Measurements from ENCODE around the gene DPF1. TPM values are rescaled to one million over a fixed set of nuclear protein-coding genes. Genes with fewer than 3 reads are reported as not detected.

DPF1 gene
- total and polyA plus RNA-seq, 9 donors, result 0.23 to 1.0 (median 0.35) TPM; not detected in 2

DNA sequence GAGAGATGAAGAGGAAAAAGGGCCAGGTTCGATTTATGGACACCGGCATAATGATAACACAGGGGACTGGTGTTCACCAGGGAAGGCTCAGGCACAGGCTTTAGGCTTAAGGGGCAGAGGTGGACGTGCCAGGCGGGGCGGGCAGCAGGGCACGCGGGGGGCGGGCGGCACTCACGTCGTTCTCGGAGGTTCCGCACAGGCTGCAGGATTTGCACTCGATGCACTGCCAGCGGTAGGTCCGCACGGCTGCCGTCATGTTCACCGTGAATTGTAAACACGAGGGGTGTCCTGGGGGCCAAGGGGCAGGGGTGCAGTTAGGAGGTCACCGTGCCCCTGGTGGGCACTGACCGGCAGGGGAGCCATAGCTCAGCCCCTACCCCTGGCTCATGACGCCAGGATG lies 10.6 kb downstream of the DPF1 start:
- intact Hi-C loops (cut with DNase I), result loop anchor here in 1 of 4 donors (10.0 kb wide), 1 partner anchor 299 kb away; no protein-coding TSS in a partner anchor
- H3K4me1 ChIP-seq (ENCODE audit: insufficient read depth), result peaks cover 2% of the 10 kb centered on the region
- DNase-seq, result no peak
- H3K27me3 ChIP-seq, result no peaks in the 10 kb centered on the region
- no peak overlapping the region for H3K4me3 ChIP-seq
- no peaks in the 10 kb centered on the region for H3K36me3 ChIP-seq
- no peaks in the 10 kb centered on the region for H3K9me3 ChIP-seq
- TF ChIP-seq, protein P1, sequence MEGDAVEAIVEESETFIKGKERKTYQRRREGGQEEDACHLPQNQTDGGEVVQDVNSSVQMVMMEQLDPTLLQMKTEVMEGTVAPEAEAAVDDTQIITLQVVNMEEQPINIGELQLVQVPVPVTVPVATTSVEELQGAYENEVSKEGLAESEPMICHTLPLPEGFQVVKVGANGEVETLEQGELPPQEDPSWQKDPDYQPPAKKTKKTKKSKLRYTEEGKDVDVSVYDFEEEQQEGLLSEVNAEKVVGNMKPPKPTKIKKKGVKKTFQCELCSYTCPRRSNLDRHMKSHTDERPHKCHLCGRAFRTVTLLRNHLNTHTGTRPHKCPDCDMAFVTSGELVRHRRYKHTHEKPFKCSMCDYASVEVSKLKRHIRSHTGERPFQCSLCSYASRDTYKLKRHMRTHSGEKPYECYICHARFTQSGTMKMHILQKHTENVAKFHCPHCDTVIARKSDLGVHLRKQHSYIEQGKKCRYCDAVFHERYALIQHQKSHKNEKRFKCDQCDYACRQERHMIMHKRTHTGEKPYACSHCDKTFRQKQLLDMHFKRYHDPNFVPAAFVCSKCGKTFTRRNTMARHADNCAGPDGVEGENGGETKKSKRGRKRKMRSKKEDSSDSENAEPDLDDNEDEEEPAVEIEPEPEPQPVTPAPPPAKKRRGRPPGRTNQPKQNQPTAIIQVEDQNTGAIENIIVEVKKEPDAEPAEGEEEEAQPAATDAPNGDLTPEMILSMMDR (IDR thresholded peaks at IDR 0.05), result no peak
- TF ChIP-seq POLR2A (IDR thresholded peaks at IDR 0.05) (no peak), EP300 (IDR thresholded peaks at IDR 0.05) (no peak)
- WGBS, 3 donors, result 83 to 87% (median 86%) methylated on average over 21 to 23 of the region's 23 CpGs
- H3K27ac ChIP-seq, result no peak overlapping the region

DNA sequence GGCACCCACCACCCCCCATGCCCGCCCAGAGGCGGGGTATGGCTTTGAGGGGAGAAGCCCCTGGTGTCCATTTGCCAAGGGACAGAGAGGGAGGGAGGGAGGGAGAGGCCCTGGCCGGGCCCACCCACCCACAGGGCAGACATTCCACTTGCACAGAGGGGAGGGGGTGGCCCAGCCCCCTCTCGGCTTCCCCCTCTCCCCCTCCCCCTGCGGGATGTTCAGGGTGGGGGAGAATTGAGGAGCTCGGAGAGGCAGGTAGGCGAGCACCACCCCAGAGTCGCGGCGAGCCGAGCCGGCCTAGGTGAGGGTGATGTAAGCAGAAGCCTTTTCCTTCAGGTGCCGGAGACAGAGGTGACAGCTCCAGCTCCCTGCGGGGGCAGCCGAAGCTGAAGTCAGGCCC lies 12.3 kb downstream of the DPF1 start:
- TF ChIP-seq, protein P1 (IDR thresholded peaks at IDR 0.05), result no peak
- TF ChIP-seq EP300 (IDR thresholded peaks at IDR 0.05), result no peak
- no peak for TF ChIP-seq POLR2A (IDR thresholded peaks at IDR 0.05)
- 47 to 57% (median 50%) methylated on average over 11 to 15 of the region's 15 CpGs for WGBS, 3 donors

DNA sequence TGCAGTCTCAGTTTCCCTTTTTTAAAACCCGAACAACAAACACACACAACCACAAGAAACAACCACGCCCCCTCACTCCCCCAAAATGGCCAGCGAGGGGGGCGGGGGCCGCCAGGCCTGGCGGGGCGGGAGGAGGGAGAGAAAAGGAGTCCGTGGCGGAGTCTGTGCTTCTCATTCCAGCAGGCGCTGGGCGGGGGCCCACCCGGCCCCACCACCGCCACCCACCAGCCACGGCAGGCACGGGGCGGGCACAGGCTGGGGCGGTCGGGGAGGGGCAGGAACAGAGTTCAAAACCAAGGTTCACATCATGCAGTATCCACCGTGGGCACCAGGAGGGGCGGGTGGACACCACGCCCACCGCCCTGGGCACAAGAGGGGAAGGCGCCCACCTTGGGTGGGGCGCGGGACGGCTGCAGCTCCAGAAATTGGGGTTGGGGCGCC lies 12.9 kb downstream of the DPF1 start:
- WGBS, 3 donors, result 4 to 5% (median 4%) methylated on average over 25 to 27 of the region's 27 CpGs
- peak in 3 of 5 donors; percentile 20 to 60 (median 53) for DNase-seq
- intact Hi-C loops (cut with DNase I), result loop anchor here in 1 of 4 donors (10.0 kb wide), 1 partner anchor 296 kb away; no protein-coding TSS in a partner anchor
- Histone ChIP-seq H3K36me3 (no peaks in the 10 kb centered on the region), H3K4me3 (no peak overlapping the region), H3K27me3 (no peaks in the 10 kb centered on the region), H3K4me1 (ENCODE audit: insufficient read depth) (peaks cover 2% of the 10 kb centered on the region), H3K27ac (no peak overlapping the region), H3K9me3 (no peaks in the 10 kb centered on the region)
- TF ChIP-seq, protein P1 (IDR thresholded peaks at IDR 0.05), result no peak
- TF ChIP-seq POLR2A (IDR thresholded peaks at IDR 0.05), result no peak
- no peak for TF ChIP-seq EP300 (IDR thresholded peaks at IDR 0.05)

More for the DNA sequence above, 12.3 kb downstream of the DPF1 start:
- Histone ChIP-seq H3K4me3 (no peak overlapping the region), H3K27me3 (no peaks in the 10 kb centered on the region), H3K9me3 (no peaks in the 10 kb centered on the region), H3K4me1 (ENCODE audit: insufficient read depth) (peaks cover 2% of the 10 kb centered on the region), H3K36me3 (no peaks in the 10 kb centered on the region), H3K27ac (no peak overlapping the region)
- intact Hi-C loops (cut with DNase I), result loop anchor here in 1 of 4 donors (10.0 kb wide), 1 partner anchor 297 kb away; no protein-coding TSS in a partner anchor
- no peak for DNase-seq

DNA sequence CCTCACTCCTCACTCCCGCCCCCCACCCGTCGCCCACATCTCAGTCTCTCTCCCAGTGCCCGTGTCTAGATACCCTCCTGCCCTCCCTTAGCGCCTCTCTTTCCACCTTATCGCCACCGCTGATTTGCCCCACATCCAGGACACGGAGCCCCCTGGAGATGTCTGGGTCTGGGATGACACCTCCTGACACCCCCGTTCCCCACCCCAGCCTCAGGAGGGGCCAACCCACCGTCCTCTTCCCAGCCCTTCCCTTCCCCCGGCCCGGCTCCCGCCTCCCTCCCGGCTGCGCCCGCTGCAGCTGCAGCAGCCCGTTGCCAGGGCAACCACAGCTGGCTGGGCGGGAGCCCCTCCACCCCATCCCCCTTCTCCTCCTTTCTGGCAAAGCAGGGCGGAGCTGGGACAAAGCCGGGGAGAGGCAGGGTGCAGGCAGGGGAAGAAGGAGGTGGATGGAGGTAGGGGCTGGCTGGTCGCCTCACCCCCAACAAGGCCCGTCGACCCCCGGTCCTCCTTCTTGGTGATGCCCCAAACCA lies 13.5 kb downstream of the DPF1 start:
- intact Hi-C loops (cut with DNase I), result loop anchor here in 1 of 4 donors (10.0 kb wide), 1 partner anchor 296 kb away; no protein-coding TSS in a partner anchor
- Histone ChIP-seq H3K4me3 (no peak overlapping the region), H3K36me3 (no peaks in the 10 kb centered on the region), H3K9me3 (no peaks in the 10 kb centered on the region), H3K27me3 (no peaks in the 10 kb centered on the region), H3K4me1 (ENCODE audit: insufficient read depth) (peaks cover 2% of the 10 kb centered on the region), H3K27ac (no peak overlapping the region)
- peak; percentile 68 to 89 (median 80) for DNase-seq
- 1 to 3% (median 1%) methylated on average over 24 of the region's 24 CpGs for WGBS, 3 donors
- TF ChIP-seq, protein P1 (IDR thresholded peaks at IDR 0.05), result no peak
- TF ChIP-seq EP300 (IDR thresholded peaks at IDR 0.05), result no peak
- no peak for TF ChIP-seq POLR2A (IDR thresholded peaks at IDR 0.05)

Measured in ovary (tissue), 9 donors.